H1 (cell line): ENCODE measurements around the gene MANF.

Source experiments
- ATF2 ChIP-seq: IDR thresholded peaks from 2 replicates; pipeline ENCODE4 v1.6.1; 2012; ENCODE audit warnings: low read length, inconsistent platforms
- CHD2 ChIP-seq: IDR thresholded peaks from 2 replicates; pipeline ENCODE4 v1.6.1; 2012; ENCODE audit warnings: low read length, improper control_type of control experiment
- CTCF ChIP-seq, 3 experiments: IDR thresholded peaks; 1 replicate in 2 of 3; 2 replicates in 1 of 3; pipeline versions ENCODE4 v1.5.1 to v1.6.1; 2011; ENCODE audit warnings: low read length in 3 of 3, mild to moderate bottlenecking in 3 of 3, inconsistent platforms in 2 of 3, low read depth in 1 of 3, moderate library complexity in 1 of 3; ENCODE audit not compliant: insufficient read depth in 1 of 3; ENCODE audit errors: control extremely low read depth in 1 of 3
- GTF2F1 ChIP-seq: IDR thresholded peaks from 2 replicates; pipeline ENCODE4 v1.6.1; 2012; ENCODE audit warnings: low read depth, low read length, improper control_type of control experiment, borderline replicate concordance
- POLR2A ChIP-seq, 2 experiments: IDR thresholded peaks; 1 replicate in 1 of 2; 2 replicates in 1 of 2; pipeline ENCODE4 v1.6.1; 2011; ENCODE audit warnings: low read depth in 2 of 2, low read length in 2 of 2, mild to moderate bottlenecking in 2 of 2; ENCODE audit errors: control extremely low read depth in 1 of 2
- POLR2AphosphoS5 ChIP-seq: IDR thresholded peaks from 2 replicates; pipeline ENCODE4 v1.6.1; 2011; ENCODE audit warnings: low read depth, low read length

- TF ChIP-seq CTCF (IDR thresholded peaks at IDR 0.05; ENCODE audit: control extremely low read depth in 1 of 3, insufficient read depth in 1 of 3, low read depth in 1 of 3, low read length in 3 of 3), result no peak
- TF ChIP-seq CHD2, result no peak
- no peak for TF ChIP-seq ATF2
- TF ChIP-seq POLR2AphosphoS5, result no peak
- no peak for TF ChIP-seq POLR2A (IDR thresholded peaks at IDR 0.05; ENCODE audit: control extremely low read depth in 1 of 2, low read depth in 2 of 2, low read length in 2 of 2)
- no peak for TF ChIP-seq GTF2F1
Measured at GRCh38 chr3:51337666-51338065, 47.4 kb upstream of the MANF start.
